Measurements from ENCODE around the gene ZC3H7B.

ZC3H7B gene

DNA sequence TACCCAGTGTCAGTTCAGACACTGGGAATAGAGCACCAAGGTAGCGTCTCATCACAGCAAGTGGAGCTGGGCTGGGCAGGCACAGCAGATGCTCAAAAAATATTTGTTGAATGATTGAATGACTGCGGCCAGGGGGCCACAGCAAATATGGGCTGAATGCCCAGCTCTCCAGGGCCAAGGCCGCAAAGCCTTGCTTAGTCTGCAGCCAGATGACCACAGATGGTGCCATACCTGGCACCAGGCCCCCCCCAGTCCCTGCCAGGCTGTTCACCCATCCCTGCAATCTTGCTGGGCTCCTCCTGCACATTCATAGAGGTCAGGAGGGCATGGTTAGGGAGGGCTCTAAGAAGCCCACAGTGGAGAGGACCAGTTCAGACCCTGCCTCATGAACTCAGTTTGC lies 32.9 kb downstream of the ZC3H7B start:
- H3K9me3 ChIP-seq (ENCODE audit: insufficient read depth, low read depth, low read length), result no peaks in the 10 kb centered on the region
- H3K4me3 ChIP-seq (ENCODE audit: low read length), result no peak overlapping the region
- peaks cover 54% of the 10 kb centered on the region for H3K36me3 ChIP-seq (ENCODE audit: insufficient read depth, low read length)
- H3K4me1 ChIP-seq (ENCODE audit: insufficient read depth, low read length), result no peaks in the 10 kb centered on the region
- no peak overlapping the region for H3K9ac ChIP-seq (ENCODE audit: low read depth, low read length)
- H3K27me3 ChIP-seq (ENCODE audit: insufficient read depth, low read length), result no peaks in the 10 kb centered on the region
- 96% methylated on average over 3 of the region's 3 CpGs for WGBS
- H3K27ac ChIP-seq (ENCODE audit: low read depth, low read length), result no peak overlapping the region

DNA sequence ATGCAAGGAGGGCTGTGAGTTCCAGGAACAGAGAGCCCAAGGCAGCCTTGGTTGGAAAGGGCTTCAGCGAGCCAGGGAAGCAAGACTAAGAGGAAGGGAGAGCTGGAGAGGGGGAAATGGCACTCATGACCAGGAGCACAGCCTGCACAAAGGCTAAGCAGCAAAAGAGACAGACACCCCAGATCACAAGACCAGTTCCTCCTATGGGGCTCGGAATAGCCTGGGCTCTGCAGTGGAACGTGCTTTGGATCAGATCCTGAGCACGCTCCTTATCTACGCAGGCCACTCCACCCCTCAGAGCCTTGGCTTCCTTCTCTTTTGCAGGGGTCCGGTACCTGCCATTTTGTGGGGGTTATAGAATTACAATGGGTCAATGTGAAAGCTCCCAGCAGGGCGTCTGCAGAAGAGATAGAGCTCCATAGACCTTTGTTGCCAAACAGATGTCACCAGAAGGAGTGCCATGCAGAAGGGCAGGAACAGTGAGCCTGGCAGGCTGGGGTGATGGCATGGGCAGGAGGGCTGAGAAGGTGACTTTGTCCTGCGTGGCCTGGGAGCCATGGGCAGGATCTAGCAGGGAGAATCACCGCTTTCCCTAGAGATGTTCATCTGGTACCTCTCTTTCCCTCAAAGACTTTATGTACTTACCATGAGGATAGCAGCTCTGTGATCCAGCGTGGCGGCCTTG lies 33.8 kb downstream of the ZC3H7B start:
- H3K9me3 ChIP-seq (ENCODE audit: insufficient read depth, low read depth, low read length), result no peaks in the 10 kb centered on the region
- 93% methylated on average over 11 of the region's 11 CpGs for WGBS
- no peak overlapping the region for H3K9ac ChIP-seq (ENCODE audit: low read depth, low read length)
- H3K36me3 ChIP-seq (ENCODE audit: insufficient read depth, low read length), result peaks cover 50% of the 10 kb centered on the region
- H3K27me3 ChIP-seq (ENCODE audit: insufficient read depth, low read length), result no peaks in the 10 kb centered on the region
- H3K4me3 ChIP-seq (ENCODE audit: low read length), result no peak overlapping the region
- H3K27ac ChIP-seq (ENCODE audit: low read depth, low read length), result no peak overlapping the region
- H3K4me1 ChIP-seq (ENCODE audit: insufficient read depth, low read length), result no peaks in the 10 kb centered on the region

DNA sequence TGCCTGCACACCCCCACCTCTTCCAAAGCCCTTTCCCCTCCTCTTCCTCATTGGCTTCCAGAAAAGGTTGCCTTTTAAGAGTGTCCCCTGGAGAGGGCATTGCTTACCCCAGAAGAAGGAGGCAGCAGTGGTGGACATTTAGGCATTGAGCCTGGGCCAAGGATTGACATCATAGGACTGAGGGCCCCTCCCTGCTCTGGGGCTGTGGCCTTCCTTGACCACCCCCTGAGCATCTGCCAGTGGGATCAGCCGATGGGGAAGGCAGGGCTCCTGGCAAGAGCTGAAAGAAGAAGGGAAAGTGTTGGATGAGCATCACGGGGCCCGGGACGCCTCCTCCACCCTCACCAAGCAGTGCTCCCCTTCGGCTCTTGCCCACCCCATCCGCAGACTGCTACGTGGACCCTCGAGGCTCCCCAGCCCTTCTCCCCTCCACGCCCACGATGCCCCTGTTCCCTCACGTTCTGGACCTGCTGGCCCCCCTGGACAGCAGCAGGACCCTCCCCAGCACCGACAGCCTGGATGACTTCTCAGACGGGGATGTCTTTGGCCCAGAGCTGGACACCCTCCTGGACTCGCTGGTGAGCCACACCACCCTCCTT lies 37.4 kb downstream of the ZC3H7B start:
- 95% methylated on average over 14 of the region's 14 CpGs for WGBS
- H3K27ac ChIP-seq (ENCODE audit: low read depth, low read length), result no peak overlapping the region
- no peaks in the 10 kb centered on the region for H3K9me3 ChIP-seq (ENCODE audit: insufficient read depth, low read depth, low read length)
- no peaks in the 10 kb centered on the region for H3K27me3 ChIP-seq (ENCODE audit: insufficient read depth, low read length)
- no peak overlapping the region for H3K4me3 ChIP-seq (ENCODE audit: low read length)
- peaks cover 55% of the 10 kb centered on the region for H3K36me3 ChIP-seq (ENCODE audit: insufficient read depth, low read length)
- H3K4me1 ChIP-seq (ENCODE audit: insufficient read depth, low read length), result no peaks in the 10 kb centered on the region
- H3K9ac ChIP-seq (ENCODE audit: low read depth, low read length), result no peak overlapping the region

GRCh38 chr22:41339823-41340222 lies 38.5 kb downstream of the ZC3H7B start:
- 95% methylated on average over 18 of the region's 18 CpGs for WGBS
- H3K4me3 ChIP-seq (ENCODE audit: low read length), result no peak overlapping the region
- H3K36me3 ChIP-seq (ENCODE audit: insufficient read depth, low read length), result peaks cover 55% of the 10 kb centered on the region
- no peak overlapping the region for H3K9ac ChIP-seq (ENCODE audit: low read depth, low read length)
- no peaks in the 10 kb centered on the region for H3K4me1 ChIP-seq (ENCODE audit: insufficient read depth, low read length)
- H3K9me3 ChIP-seq (ENCODE audit: insufficient read depth, low read depth, low read length), result no peaks in the 10 kb centered on the region
- H3K27me3 ChIP-seq (ENCODE audit: insufficient read depth, low read length), result no peaks in the 10 kb centered on the region
- no peak overlapping the region for H3K27ac ChIP-seq (ENCODE audit: low read depth, low read length)

- Histone ChIP-seq H3K4me1 (ENCODE audit: insufficient read depth, low read length) (no peaks in the 10 kb centered on the region), H3K9ac (ENCODE audit: low read depth, low read length) (no peak overlapping the region), H3K27ac (ENCODE audit: low read depth, low read length) (no peak overlapping the region), H3K27me3 (ENCODE audit: insufficient read depth, low read length) (no peaks in the 10 kb centered on the region), H3K9me3 (ENCODE audit: insufficient read depth, low read depth, low read length) (no peaks in the 10 kb centered on the region), H3K36me3 (ENCODE audit: insufficient read depth, low read length) (peaks cover 53% of the 10 kb centered on the region), H3K4me3 (ENCODE audit: low read length) (no peak overlapping the region)
- WGBS, result 96% methylated on average over 11 of the region's 11 CpGs
Observed at GRCh38 chr22:41340357-41340756, 39.0 kb downstream of the ZC3H7B start.

- Histone ChIP-seq H3K4me1 (ENCODE audit: insufficient read depth, low read length) (no peaks in the 10 kb centered on the region), H3K27me3 (ENCODE audit: insufficient read depth, low read length) (no peaks in the 10 kb centered on the region), H3K4me3 (ENCODE audit: low read length) (no peak overlapping the region), H3K9ac (ENCODE audit: low read depth, low read length) (no peak overlapping the region), H3K27ac (ENCODE audit: low read depth, low read length) (no peak overlapping the region), H3K9me3 (ENCODE audit: insufficient read depth, low read depth, low read length) (no peaks in the 10 kb centered on the region), H3K36me3 (ENCODE audit: insufficient read depth, low read length) (peaks cover 54% of the 10 kb centered on the region)
- 97% methylated on average over 8 of the region's 8 CpGs for WGBS
Observed at GRCh38 chr22:41341012-41341411, 39.7 kb downstream of the ZC3H7B start.

GRCh38 chr22:41341990-41342389 lies 40.7 kb downstream of the ZC3H7B start:
- H3K4me3 ChIP-seq (ENCODE audit: low read length), result no peak overlapping the region
- no peaks in the 10 kb centered on the region for H3K27me3 ChIP-seq (ENCODE audit: insufficient read depth, low read length)
- H3K36me3 ChIP-seq (ENCODE audit: insufficient read depth, low read length), result peaks cover 64% of the 10 kb centered on the region
- H3K9me3 ChIP-seq (ENCODE audit: insufficient read depth, low read depth, low read length), result no peaks in the 10 kb centered on the region
- no peak overlapping the region for H3K9ac ChIP-seq (ENCODE audit: low read depth, low read length)
- WGBS, result 97% methylated on average over 3 of the region's 3 CpGs
- no peak overlapping the region for H3K27ac ChIP-seq (ENCODE audit: low read depth, low read length)
- no peaks in the 10 kb centered on the region for H3K4me1 ChIP-seq (ENCODE audit: insufficient read depth, low read length)

DNA sequence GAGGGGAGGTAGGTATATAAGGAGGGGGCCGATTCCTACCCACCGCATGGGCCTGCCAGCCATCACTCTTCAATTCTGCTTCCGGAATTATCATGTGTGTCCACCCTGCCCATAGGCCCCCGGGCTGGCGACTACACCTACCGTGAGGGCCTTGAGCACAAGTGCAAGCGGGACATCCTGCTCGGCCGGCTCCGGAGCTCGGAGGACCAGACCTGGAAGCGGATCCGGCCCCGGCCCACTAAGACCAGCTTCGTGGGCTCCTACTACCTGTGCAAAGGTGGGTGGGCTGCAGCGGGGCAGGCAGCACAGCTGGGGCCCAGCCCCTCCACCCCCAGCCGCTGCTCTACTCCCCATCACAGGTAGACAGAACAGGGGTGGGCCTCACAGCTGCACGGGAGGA lies 42.0 kb downstream of the ZC3H7B start:
- H3K9ac ChIP-seq (ENCODE audit: low read depth, low read length), result no peak overlapping the region
- H3K4me1 ChIP-seq (ENCODE audit: insufficient read depth, low read length), result no peaks in the 10 kb centered on the region
- no peak overlapping the region for H3K4me3 ChIP-seq (ENCODE audit: low read length)
- H3K9me3 ChIP-seq (ENCODE audit: insufficient read depth, low read depth, low read length), result no peaks in the 10 kb centered on the region
- H3K27me3 ChIP-seq (ENCODE audit: insufficient read depth, low read length), result no peaks in the 10 kb centered on the region
- H3K27ac ChIP-seq (ENCODE audit: low read depth, low read length), result no peak overlapping the region
- peaks cover 76% of the 10 kb centered on the region for H3K36me3 ChIP-seq (ENCODE audit: insufficient read depth, low read length)
- WGBS, result 96% methylated on average over 18 of the region's 18 CpGs

DNA sequence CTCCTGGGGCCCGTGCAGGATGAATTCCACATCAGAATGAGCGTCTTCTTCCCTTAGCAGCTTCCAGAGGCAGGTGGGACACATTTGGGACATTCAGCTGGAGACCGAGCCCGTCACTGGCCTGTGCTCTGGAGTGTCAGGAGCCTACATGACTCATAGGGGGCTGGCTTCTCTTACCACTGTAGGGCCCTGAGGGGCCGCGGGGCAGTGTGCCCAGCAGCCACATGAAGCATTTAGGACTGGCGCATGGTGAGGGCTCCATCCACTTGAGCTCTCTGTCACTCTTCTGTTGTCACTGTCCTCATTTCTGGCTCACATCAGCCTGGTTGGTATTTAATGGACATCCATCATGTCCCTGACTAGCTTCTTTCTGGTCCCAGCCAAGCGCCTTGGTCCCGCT lies 42.4 kb downstream of the ZC3H7B start:
- H3K9ac ChIP-seq (ENCODE audit: low read depth, low read length), result no peak overlapping the region
- no peaks in the 10 kb centered on the region for H3K4me1 ChIP-seq (ENCODE audit: insufficient read depth, low read length)
- H3K4me3 ChIP-seq (ENCODE audit: low read length), result no peak overlapping the region
- 97% methylated on average over 9 of the region's 9 CpGs for WGBS
- H3K27ac ChIP-seq (ENCODE audit: low read depth, low read length), result no peak overlapping the region
- no peaks in the 10 kb centered on the region for H3K9me3 ChIP-seq (ENCODE audit: insufficient read depth, low read depth, low read length)
- H3K27me3 ChIP-seq (ENCODE audit: insufficient read depth, low read length), result no peaks in the 10 kb centered on the region
- H3K36me3 ChIP-seq (ENCODE audit: insufficient read depth, low read length), result peaks cover 80% of the 10 kb centered on the region

DNA sequence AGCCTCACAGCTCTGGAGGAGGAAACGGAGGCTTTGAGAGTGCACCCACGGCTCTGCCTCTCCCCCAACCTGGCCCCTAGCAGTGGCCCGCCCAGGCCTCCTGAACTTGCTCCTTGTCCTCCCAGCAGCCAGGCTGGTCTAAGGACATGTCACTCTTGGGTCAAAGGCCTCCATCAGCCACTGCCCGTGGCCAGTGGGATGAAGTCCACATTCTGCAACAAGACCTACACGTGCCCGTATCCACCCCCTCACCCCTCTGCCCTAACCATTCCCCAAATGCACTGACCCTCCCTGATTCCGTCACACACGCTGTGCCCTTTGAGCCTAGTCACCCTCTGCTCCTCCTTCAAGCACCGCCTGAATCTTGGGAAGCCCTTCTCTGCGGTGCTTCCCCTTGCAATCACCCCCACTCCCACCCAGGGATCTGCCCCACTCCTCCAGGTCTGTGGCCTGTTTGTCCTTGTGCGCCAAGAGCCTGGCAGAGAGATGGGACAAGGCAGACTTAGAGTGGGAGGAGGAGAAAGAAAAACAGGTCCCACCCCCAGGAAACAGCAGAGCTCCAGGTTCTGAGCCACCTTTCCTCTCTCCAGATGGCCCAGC lies 43.0 kb downstream of the ZC3H7B start:
- Histone ChIP-seq H3K27me3 (ENCODE audit: insufficient read depth, low read length) (no peaks in the 10 kb centered on the region), H3K4me1 (ENCODE audit: insufficient read depth, low read length) (no peaks in the 10 kb centered on the region), H3K9ac (ENCODE audit: low read depth, low read length) (no peak overlapping the region), H3K9me3 (ENCODE audit: insufficient read depth, low read depth, low read length) (no peaks in the 10 kb centered on the region), H3K27ac (ENCODE audit: low read depth, low read length) (no peak overlapping the region), H3K36me3 (ENCODE audit: insufficient read depth, low read length) (peaks cover 86% of the 10 kb centered on the region), H3K4me3 (ENCODE audit: low read length) (no peak overlapping the region)
- WGBS, result 90% methylated on average over 10 of the region's 11 CpGs

DNA sequence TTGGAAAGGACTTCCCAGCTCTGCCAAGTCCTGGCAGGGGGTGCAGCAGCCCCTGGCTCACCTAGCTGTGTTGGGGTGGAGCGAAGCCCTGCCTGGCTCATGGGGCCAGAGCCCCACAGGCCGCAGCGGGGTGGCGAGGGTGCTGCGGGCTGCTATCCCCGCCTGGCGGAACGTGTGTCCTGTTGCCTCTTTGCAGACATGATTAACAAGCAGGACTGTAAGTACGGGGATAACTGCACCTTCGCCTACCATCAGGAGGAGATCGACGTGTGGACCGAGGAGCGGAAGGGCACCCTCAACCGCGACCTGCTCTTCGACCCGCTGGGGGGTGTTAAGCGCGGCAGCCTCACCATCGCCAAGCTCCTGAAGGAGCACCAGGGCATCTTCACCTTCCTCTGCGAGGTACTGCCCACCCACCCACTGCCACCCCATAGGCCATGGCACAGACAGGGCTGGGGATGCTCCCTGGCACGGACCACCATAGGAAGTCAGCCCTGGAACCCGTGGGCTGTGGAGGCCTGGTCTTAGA lies 44.5 kb downstream of the ZC3H7B start:
- H3K9me3 ChIP-seq (ENCODE audit: insufficient read depth, low read depth, low read length), result no peaks in the 10 kb centered on the region
- no peak overlapping the region for H3K27ac ChIP-seq (ENCODE audit: low read depth, low read length)
- H3K4me3 ChIP-seq (ENCODE audit: low read length), result no peak overlapping the region
- H3K36me3 ChIP-seq (ENCODE audit: insufficient read depth, low read length), result peaks cover 90% of the 10 kb centered on the region
- WGBS, result 97% methylated on average over 24 of the region's 24 CpGs
- no peaks in the 10 kb centered on the region for H3K4me1 ChIP-seq (ENCODE audit: insufficient read depth, low read length)
- H3K9ac ChIP-seq (ENCODE audit: low read depth, low read length), result no peak overlapping the region
- no peaks in the 10 kb centered on the region for H3K27me3 ChIP-seq (ENCODE audit: insufficient read depth, low read length)
